K562 (cell line): Measurements from ENCODE around the gene ROBO1. TPM values are rescaled to one million over a fixed set of nuclear protein-coding genes. Genes with fewer than 3 reads are reported as not detected.

Experiments used
- ATAC-seq: fragments of 200-7000 bp; cut with Tn5 transposase; 3 replicates; pipeline ENCODE4 v1.9.1; 2020; ENCODE audit warnings: moderate library complexity
- BruUV-seq: library from RNA; stranded (reverse); fragments of 400-500 nt; replicated peaks from 2 replicates; lab custom pipeline; 2021; lab: Mats Ljungman, UMichigan
- CTCF ChIA-PET: fragments of 300-600 bp; formaldehyde crosslinking; extraction: SDS; loops from one replicate; lab custom pipeline; 2021; ENCODE audit warnings: low intra/inter-chr PET ratio; lab: Yijun Ruan, JAX
- POLR2A ChIA-PET: fragments of 300-600, 350-650 bp; sonication (Branson Sonifier 250); formaldehyde crosslinking; extraction: SDS; loops from one replicate; lab custom pipeline; 2021; ENCODE audit warnings: antibody characterized with exemption, inconsistent platforms; lab: Yijun Ruan, JAX
- DNase-seq, 4 experiments: peaks; one replicate each; pipeline versions ENCODE4 v3.0.0 to v3.0.0-alpha.2; 2011 to 2018; ENCODE audit warnings: low spot score in 3 of 4, mixed read lengths in 3 of 4; ENCODE audit errors: extremely low read depth in 1 of 4
- FAIRE-seq: peaks from 2 replicates; lab custom pipeline; 2011; peaks lifted over from hg19 to GRCh38; lab: Jason Lieb, UNC
- H2AFZ ChIP-seq: 2 replicates; pipeline ENCODE4 v1.6.0; 2011; ENCODE audit warnings: low read depth, low read length, control low read depth, inconsistent platforms
- H3K27ac ChIP-seq: fragments of 200-600 bp; 3 replicates; pipeline ENCODE4 v1.8.0; 2011; ENCODE audit warnings: low read depth, mild to moderate bottlenecking, control low read depth, inconsistent platforms, low read length, moderate library complexity, mixed read lengths; ENCODE audit errors: extremely low read depth
- H3K27me3 ChIP-seq, 2 experiments: fragments of 300-600 bp in 1 of 2; 2 replicates in 1 of 2; 3 replicates in 1 of 2; pipeline versions ENCODE4 v1.6.0 to v1.8.0; 2011; ENCODE audit warnings: inconsistent platforms in 2 of 2, low read length in 2 of 2, mild to moderate bottlenecking in 1 of 2, mixed read lengths in 1 of 2, moderate library complexity in 1 of 2; ENCODE audit not compliant: control insufficient read depth in 2 of 2, insufficient read depth in 2 of 2
- H3K36me3 ChIP-seq: fragments of 300-600 bp; 3 replicates; pipeline ENCODE4 v1.8.0; 2011; ENCODE audit warnings: mild to moderate bottlenecking, low read length, inconsistent platforms; ENCODE audit not compliant: control insufficient read depth, insufficient read depth
- H3K4me1 ChIP-seq, 2 experiments: fragments of 200-600 bp in 1 of 2; replicated peaks in 1 of 2; 2 replicates in 1 of 2; 3 replicates in 1 of 2; pipeline versions ENCODE4 v1.5.1 to v1.8.0; 2011; ENCODE audit warnings: inconsistent platforms in 2 of 2, low read length in 2 of 2, mild to moderate bottlenecking in 1 of 2, mixed read lengths in 1 of 2, moderate library complexity in 1 of 2; ENCODE audit not compliant: control insufficient read depth in 2 of 2, insufficient read depth in 2 of 2
- H3K4me2 ChIP-seq: 2 replicates; pipeline ENCODE4 v1.6.1; 2011; ENCODE audit warnings: low read length, control low read depth, inconsistent platforms, mixed read lengths; ENCODE audit not compliant: insufficient read depth
- H3K4me3 ChIP-seq: fragments of 200-600 bp; sonication (generic), shearing (Covaris generic); 2 replicates; pipeline ENCODE4 v1.5.1; 2016; ENCODE audit warnings: control low read depth, inconsistent platforms
- H3K79me2 ChIP-seq: fragments of 200-600 bp; 3 replicates; pipeline ENCODE4 v1.8.0; 2011; ENCODE audit warnings: low read length, inconsistent platforms; ENCODE audit not compliant: control insufficient read depth, insufficient read depth
- H3K9ac ChIP-seq, 2 experiments: 2 replicates each; pipeline versions ENCODE4 v1.6.0 to v1.6.1; 2011; ENCODE audit warnings: low read depth in 2 of 2, low read length in 2 of 2, control low read depth in 1 of 2, inconsistent platforms in 1 of 2, mild to moderate bottlenecking in 1 of 2, mixed read lengths in 1 of 2; ENCODE audit not compliant: insufficient read depth in 1 of 2
- H3K9me1 ChIP-seq: one replicate; pipeline ENCODE4 v1.6.0; 2011; ENCODE audit warnings: inconsistent platforms, mild to moderate bottlenecking, low read length, moderate library complexity; ENCODE audit not compliant: control insufficient read depth, insufficient read depth
- H3K9me3 ChIP-seq: replicated peaks from 2 replicates; pipeline ENCODE4 v1.5.1; 2011; ENCODE audit warnings: low read depth, low read length, inconsistent platforms; ENCODE audit not compliant: control insufficient read depth, insufficient read depth
- H4K20me1 ChIP-seq: replicated peaks from 2 replicates; pipeline ENCODE4 v1.6.1; 2011; ENCODE audit warnings: low read length, inconsistent platforms, mixed read lengths; ENCODE audit not compliant: control insufficient read depth, insufficient read depth
- ATF1 ChIP-seq, 2 experiments: fragments of 450-650 bp in 1 of 2; IDR thresholded peaks; 2 replicates each; pipeline ENCODE4 v1.6.1; 2016; ENCODE audit warnings: missing compliant biosample characterization in 1 of 2, missing genetic modification characterization in 1 of 2
- CHAMP1 ChIP-seq: fragments of 450-650 bp; IDR thresholded peaks from 2 replicates; pipeline ENCODE4 v1.6.1; 2016; ENCODE audit warnings: mild to moderate bottlenecking
- FUS ChIP-seq: fragments of 200-400 bp; formaldehyde crosslinking; optimal IDR thresholded peaks from 2 replicates; pipeline ENCODE3; 2017; ENCODE audit warnings: low read depth, low read length
- GABPA ChIP-seq: fragments of 200-800 bp; sonication (Bioruptor generic); conservative IDR thresholded peaks from 2 replicates; pipeline ENCODE4 v1.6.1; 2016; ENCODE audit warnings: low read depth, missing genetic modification characterization, missing compliant biosample characterization
- KLF16 ChIP-seq: IDR thresholded peaks from 2 replicates; pipeline ENCODE4 v1.6.1; 2016; ENCODE audit warnings: antibody characterized with exemption
- MAFK ChIP-seq: IDR thresholded peaks from 2 replicates; pipeline ENCODE4 v1.6.1; 2011; ENCODE audit warnings: low read length, improper control_type of control experiment
- MYBL2 ChIP-seq, 2 experiments: fragments of 450-650 bp in 1 of 2; sonication (generic) in 1 of 2; formaldehyde crosslinking in 1 of 2; IDR thresholded peaks; 2 replicates each; pipeline versions ENCODE4 v1.6.1 to v1.8.1; 2017 to 2022; ENCODE audit warnings: borderline replicate concordance in 1 of 2, inconsistent platforms in 1 of 2, low read depth in 1 of 2, mild to moderate bottlenecking in 1 of 2, missing genetic modification reagents in 1 of 2, moderate library complexity in 1 of 2
- MYC ChIP-seq, 2 experiments: fragments of 250-450 bp in 1 of 2; sonication (Bioruptor Pico) in 1 of 2; IDR thresholded peaks; 2 replicates each; pipeline versions ENCODE4 v1.5.1 to v1.6.1; 2012 to 2021; ENCODE audit warnings: low read depth in 2 of 2, borderline replicate concordance in 1 of 2, improper control_type of control experiment in 1 of 2, low read length in 1 of 2, mild to moderate bottlenecking in 1 of 2, moderate library complexity in 1 of 2
- OTX1 ChIP-seq: fragments of 450-650 bp; formaldehyde crosslinking; IDR thresholded peaks from 2 replicates; pipeline ENCODE4 v1.4.0; 2022; ENCODE audit warnings: mild to moderate bottlenecking
- SIRT6 ChIP-seq: IDR thresholded peaks from one replicate; pipeline ENCODE4 v1.6.1; 2012; ENCODE audit warnings: low read depth, mild to moderate bottlenecking, control low read depth, inconsistent platforms, low read length, moderate library complexity
- SUPT5H ChIP-seq: fragments of 450-650 bp; IDR thresholded peaks from 2 replicates; pipeline ENCODE4 v1.6.1; 2016
- TAF7 ChIP-seq: fragments of 450-650 bp; IDR thresholded peaks from 2 replicates; pipeline ENCODE4 v1.6.1; 2016; ENCODE audit warnings: missing genetic modification characterization, missing compliant biosample characterization
- TCF7L2 ChIP-seq: fragments of 150-350 bp; IDR thresholded peaks from 2 replicates; pipeline ENCODE4 v1.6.1; 2016; ENCODE audit warnings: low read depth, mild to moderate bottlenecking, low read length, moderate library complexity
- TRIM28 ChIP-seq: fragments of 450-650 bp; IDR thresholded peaks from 2 replicates; pipeline ENCODE4 v1.6.1; 2017
- ZBTB26 ChIP-seq: fragments of 450-650 bp; formaldehyde crosslinking; IDR thresholded peaks from 2 replicates; pipeline ENCODE4 v1.4.0; 2022; ENCODE audit warnings: missing genetic modification characterization
- ZFP30 ChIP-seq: fragments of 250-450 bp; sonication (Bioruptor Pico); IDR thresholded peaks from 2 replicates; pipeline ENCODE4 v1.8.0; 2022; ENCODE audit warnings: moderate library complexity, mild to moderate bottlenecking, inconsistent platforms, borderline replicate concordance
- ZNF324 ChIP-seq: fragments of 250-450 bp; sonication (Bioruptor Pico); IDR thresholded peaks from 2 replicates; pipeline ENCODE4 v1.4.0; 2020; ENCODE audit warnings: mild to moderate bottlenecking
- WGBS: fragments of 100-300 bp; shearing (Covaris generic); methylation state at CpG from one replicate; pipeline ENCODE4 v1.1.6; 2016; ENCODE audit warnings: low coverage, mixed read lengths; ENCODE audit not compliant: insufficient coverage; ENCODE audit errors: missing lambda C conversion rate; 5-methylcytosine and 5-hydroxymethylcytosine counted together
- in situ Hi-C: fragments of 300-500 bp; cut with MboI; formaldehyde crosslinking; loops from 4 replicates; pipeline ENCODE4 v1.15.0; 2018; ENCODE audit warnings: inconsistent platforms, mixed read lengths
- intact Hi-C: fragments of 100-400 bp; cut with micrococcal nuclease; formaldehyde crosslinking; loops from 2 replicates; pipeline ENCODE4 v1.14.2; 2022
- polyA plus RNA-seq, 8 experiments: library from polyadenylated mRNA; depleted of rRNA in 4 of 8; stranded (reverse) in 5 of 8; unstranded in 3 of 8; fragments of >200 nt; fragmentation: Nextera tagmentation in 2 of 8; fragmentation: Illumina TruSeq in 1 of 8; extraction: Ambion mirVana in 2 of 8; extraction: Trizol in 1 of 8; gene quantifications; 2 replicates each; pipeline versions ENCODE4 v1.2.1 to v1.2.3, GENCODE V29; 2011 to 2014; ENCODE audit warnings: inconsistent platforms in 1 of 8, missing spikeins in 1 of 8
- total RNA-seq, 7 experiments: library from RNA; depleted of rRNA in 6 of 7; stranded (reverse); fragments of >200 nt in 6 of 7; fragmentation: Illumina TruSeq in 2 of 7; extraction: Trizol in 2 of 7; gene quantifications; 2 replicates each; pipeline versions ENCODE4 v1.2.1 to v1.2.3, GENCODE V29; 2011 to 2021; ENCODE audit warnings: low replicate concordance in 1 of 7

Gene ROBO1
- total and polyA plus RNA-seq, 9 of the 15 experiments (the other 6 are each of a cell fraction or from before 2014, with no cell fraction given): 0.01 to 0.53 (median 0.17) TPM; not detected in 5

- no peak for TF ChIP-seq CHAMP1
- no peak for TF ChIP-seq ZNF324 (CRISPR knock-in tag)
- no peak for TF ChIP-seq ZBTB26
These were observed 848.6 kb downstream of the ROBO1 start (continued) for GRCh38 chr3:78919021-78919755.

GRCh38 chr3:78918361-78919020, 849.3 kb downstream of the ROBO1 start:
- ChIA-PET CTCF (no interaction called here), POLR2A (no interaction called here)
- H3K27ac ChIP-seq: no peak overlapping the region
- WGBS: 11% methylated on average over 1 of the region's 1 CpG
- H3K4me3 ChIP-seq: no peak overlapping the region
- no peaks in the 10 kb centered on the region for H3K9me3 ChIP-seq
- no peaks in the 10 kb centered on the region for H3K79me2 ChIP-seq
- FAIRE-seq: no peak
- BruUV-seq: no TSS peak
- H2AFZ ChIP-seq: no peak overlapping the region
- ATAC-seq: no peak
- H3K4me1 ChIP-seq: no peaks in the 10 kb centered on the region
- H3K9me1 ChIP-seq: no peaks in the 10 kb centered on the region
- no peak overlapping the region for H3K9ac ChIP-seq
- no peaks in the 10 kb centered on the region for H3K36me3 ChIP-seq
- DNase-seq: no peak
- H3K27me3 ChIP-seq: no peaks in the 10 kb centered on the region
- no peaks in the 10 kb centered on the region for H4K20me1 ChIP-seq
- H3K4me2 ChIP-seq: no peak overlapping the region
- intact Hi-C loops: no loop called here
- in situ Hi-C loops: no loop called here
- TF ChIP-seq MYC (IDR thresholded peaks at IDR 0.05; ENCODE audit: low read depth, low read length) (no peak), MYC (CRISPR knock-in tag; IDR thresholded peaks at IDR 0.05; ENCODE audit: borderline replicate concordance, low read depth) (no peak), ZFP30 (CRISPR knock-in tag) (no peak), TRIM28 (no peak), SIRT6 (no peak), ATF1 (CRISPR knock-in tag; IDR thresholded peaks at IDR 0.05) (no peak), ATF1 (tag; IDR thresholded peaks at IDR 0.05) (no peak), MAFK (no peak), KLF16 (no peak), TCF7L2 (no peak), MYBL2 (IDR thresholded peaks at IDR 0.05; ENCODE audit: low read depth) (no peak), MYBL2 (CRISPR knock-in tag; IDR thresholded peaks at IDR 0.05; ENCODE audit: borderline replicate concordance) (no peak), OTX1 (CRISPR knock-in tag) (no peak), SUPT5H (no peak), TAF7 (tag) (no peak), GABPA (tag) (no peak), FUS (no peak)
